ENCODE data around the gene PPP2R3A.

Gene PPP2R3A

GRCh38 chr3:135990903-135991302 lies 25.4 kb downstream of the PPP2R3A start:
- TF ChIP-seq SIN3A (IDR thresholded peaks at IDR 0.05; ENCODE audit: borderline replicate concordance, insufficient read depth, low read length) = no peak
- no peak for TF ChIP-seq FOXP2 (optimal IDR thresholded peaks at IDR 0.05; ENCODE audit: borderline replicate concordance, extremely low read depth, extremely low read length, insufficient read depth)
- TF ChIP-seq TAF1 (IDR thresholded peaks at IDR 0.05; ENCODE audit: borderline replicate concordance, insufficient read depth, low read length) = no peak
- TF ChIP-seq REST (IDR thresholded peaks at IDR 0.05; ENCODE audit: insufficient read depth in 1 of 2, low read depth in 2 of 2, low read length in 2 of 2) = no peak
- TF ChIP-seq POLR2AphosphoS5 (IDR thresholded peaks at IDR 0.05; ENCODE audit: low read depth, low read length) = no peak

GRCh38 chr3:135991621-135992020 lies 26.1 kb downstream of the PPP2R3A start:
- no peak for TF ChIP-seq TAF1 (IDR thresholded peaks at IDR 0.05; ENCODE audit: borderline replicate concordance, insufficient read depth, low read length)
- TF ChIP-seq SIN3A (IDR thresholded peaks at IDR 0.05; ENCODE audit: borderline replicate concordance, insufficient read depth, low read length) = no peak
- no peak for TF ChIP-seq REST (IDR thresholded peaks at IDR 0.05; ENCODE audit: insufficient read depth in 1 of 2, low read depth in 2 of 2, low read length in 2 of 2)
- no peak for TF ChIP-seq FOXP2 (optimal IDR thresholded peaks at IDR 0.05; ENCODE audit: borderline replicate concordance, extremely low read depth, extremely low read length, insufficient read depth)
- TF ChIP-seq POLR2AphosphoS5 (IDR thresholded peaks at IDR 0.05; ENCODE audit: low read depth, low read length) = no peak

- no peak for TF ChIP-seq TAF1 (IDR thresholded peaks at IDR 0.05; ENCODE audit: borderline replicate concordance, insufficient read depth, low read length)
- no peak for TF ChIP-seq POLR2AphosphoS5 (IDR thresholded peaks at IDR 0.05; ENCODE audit: low read depth, low read length)
- no peak for TF ChIP-seq SIN3A (IDR thresholded peaks at IDR 0.05; ENCODE audit: borderline replicate concordance, insufficient read depth, low read length)
Measured at GRCh38 chr3:135992072-135992471, 26.5 kb downstream of the PPP2R3A start.

GRCh38 chr3:135994708-135995337 lies 29.3 kb downstream of the PPP2R3A start:
- TF ChIP-seq FOXP2 (optimal IDR thresholded peaks at IDR 0.05; ENCODE audit: borderline replicate concordance, extremely low read depth, extremely low read length, insufficient read depth) (no peak), TAF1 (IDR thresholded peaks at IDR 0.05; ENCODE audit: borderline replicate concordance, insufficient read depth, low read length) (no peak), REST (IDR thresholded peaks at IDR 0.05; ENCODE audit: insufficient read depth in 1 of 2, low read depth in 2 of 2, low read length in 2 of 2) (no peak), POLR2AphosphoS5 (IDR thresholded peaks at IDR 0.05; ENCODE audit: low read depth, low read length) (no peak), SIN3A (IDR thresholded peaks at IDR 0.05; ENCODE audit: borderline replicate concordance, insufficient read depth, low read length) (no peak)

- TF ChIP-seq REST (IDR thresholded peaks at IDR 0.05; ENCODE audit: insufficient read depth in 1 of 2, low read depth in 2 of 2, low read length in 2 of 2) = no peak
- no peak for TF ChIP-seq TAF1 (IDR thresholded peaks at IDR 0.05; ENCODE audit: borderline replicate concordance, insufficient read depth, low read length)
- TF ChIP-seq POLR2AphosphoS5 (IDR thresholded peaks at IDR 0.05; ENCODE audit: low read depth, low read length) = no peak
- no peak for TF ChIP-seq FOXP2 (optimal IDR thresholded peaks at IDR 0.05; ENCODE audit: borderline replicate concordance, extremely low read depth, extremely low read length, insufficient read depth)
- no peak for TF ChIP-seq SIN3A (IDR thresholded peaks at IDR 0.05; ENCODE audit: borderline replicate concordance, insufficient read depth, low read length)
Measured at GRCh38 chr3:135995766-135996165, 30.2 kb downstream of the PPP2R3A start.
